Astrocyte (in vitro differentiated cells and primary cell): ENCODE data around the gene IL36G.

ENCODE experiments used
- CTCF ChIP-seq: IDR thresholded peaks from 2 replicates; pipeline ENCODE4 v1.5.1; 2011; ENCODE audit warnings: low read depth, mild to moderate bottlenecking, inconsistent platforms, low read length, moderate library complexity; ENCODE audit not compliant: insufficient read depth
- EZH2 ChIP-seq: IDR thresholded peaks from 2 replicates; pipeline ENCODE4 v1.6.1; 2012; ENCODE audit warnings: mild to moderate bottlenecking, low read length, inconsistent platforms; ENCODE audit not compliant: insufficient read depth

- no peak for TF ChIP-seq CTCF
- TF ChIP-seq EZH2: no peak
These were observed 16.0 kb downstream of the IL36G start for GRCh38 chr2:112993831-112994230.
